ENCODE results near the gene SMAD6.

DNA sequence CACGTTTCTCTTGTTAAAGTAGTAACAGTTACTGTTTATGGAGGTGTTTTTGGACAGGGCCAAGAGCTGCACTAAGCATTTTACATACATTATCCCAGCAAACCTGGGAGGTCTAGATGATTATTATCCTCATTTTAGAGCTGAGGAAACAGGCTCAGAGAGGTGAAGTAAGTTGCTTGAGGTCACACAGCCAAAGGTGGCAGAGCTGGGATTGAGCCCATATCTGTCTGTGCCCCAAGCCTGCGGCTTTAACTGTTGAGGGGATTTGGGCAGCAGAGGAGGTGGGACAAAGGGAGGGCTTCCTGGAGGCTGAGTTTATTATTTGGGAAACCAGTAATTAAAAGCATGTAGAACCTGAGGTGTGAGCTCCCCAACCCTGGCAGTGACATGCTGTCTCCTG is 9.2 kb downstream of the SMAD6 start:
- TF ChIP-seq, protein P1, sequence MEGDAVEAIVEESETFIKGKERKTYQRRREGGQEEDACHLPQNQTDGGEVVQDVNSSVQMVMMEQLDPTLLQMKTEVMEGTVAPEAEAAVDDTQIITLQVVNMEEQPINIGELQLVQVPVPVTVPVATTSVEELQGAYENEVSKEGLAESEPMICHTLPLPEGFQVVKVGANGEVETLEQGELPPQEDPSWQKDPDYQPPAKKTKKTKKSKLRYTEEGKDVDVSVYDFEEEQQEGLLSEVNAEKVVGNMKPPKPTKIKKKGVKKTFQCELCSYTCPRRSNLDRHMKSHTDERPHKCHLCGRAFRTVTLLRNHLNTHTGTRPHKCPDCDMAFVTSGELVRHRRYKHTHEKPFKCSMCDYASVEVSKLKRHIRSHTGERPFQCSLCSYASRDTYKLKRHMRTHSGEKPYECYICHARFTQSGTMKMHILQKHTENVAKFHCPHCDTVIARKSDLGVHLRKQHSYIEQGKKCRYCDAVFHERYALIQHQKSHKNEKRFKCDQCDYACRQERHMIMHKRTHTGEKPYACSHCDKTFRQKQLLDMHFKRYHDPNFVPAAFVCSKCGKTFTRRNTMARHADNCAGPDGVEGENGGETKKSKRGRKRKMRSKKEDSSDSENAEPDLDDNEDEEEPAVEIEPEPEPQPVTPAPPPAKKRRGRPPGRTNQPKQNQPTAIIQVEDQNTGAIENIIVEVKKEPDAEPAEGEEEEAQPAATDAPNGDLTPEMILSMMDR (IDR thresholded peaks at IDR 0.05; ENCODE audit: low read length): no peak
- TF ChIP-seq EZH2 (optimal IDR thresholded peaks at IDR 0.05; ENCODE audit: low read depth, low read length) (no peak), EZH2phosphoT487 (IDR thresholded peaks at IDR 0.05; ENCODE audit: low read length) (no peak)

Data from MM.1S (cell line).